ENCODE data around the gene DIPK1A.
"Not testable (repeated sequence)": the region's sequence is repeated elsewhere in the genome, so short reads cannot be mapped to it uniquely, and the experiment has no call there.

Gene DIPK1A

GRCh38 chr1:92913093-92913819 lies 48.0 kb downstream of the DIPK1A start:
- DNase-seq = no peak

- DNase-seq = no peak
Observed at GRCh38 chr1:92910081-92910480, 51.2 kb downstream of the DIPK1A start.

- peak; percentile 92 for DNase-seq
Observed at GRCh38 chr1:92909321-92909720, 51.9 kb downstream of the DIPK1A start.

- DNase-seq = peak; percentile 43
Observed at GRCh38 chr1:92907949-92908684, 53.1 kb downstream of the DIPK1A start.

- no peak for DNase-seq
Observed at GRCh38 chr1:92903765-92904164, 57.5 kb downstream of the DIPK1A start.

- DNase-seq = no peak
Observed at GRCh38 chr1:92902406-92902744, 58.9 kb downstream of the DIPK1A start.

- DNase-seq = peak; percentile 59
Observed at GRCh38 chr1:92901699-92902405, 59.4 kb downstream of the DIPK1A start.

GRCh38 chr1:92901126-92901525 lies 60.1 kb downstream of the DIPK1A start:
- no peak for DNase-seq

- no peak for DNase-seq
Observed at GRCh38 chr1:92900539-92900938, 60.7 kb downstream of the DIPK1A start.

- no peak for DNase-seq
Observed at GRCh38 chr1:92899780-92900179, 61.5 kb downstream of the DIPK1A start.

- not testable (repeated sequence) for DNase-seq
Observed at GRCh38 chr1:92898053-92898452, 63.2 kb downstream of the DIPK1A start.

- DNase-seq = no peak
Observed at GRCh38 chr1:92887465-92887864, 73.8 kb downstream of the DIPK1A start.

- DNase-seq = no peak
Observed at GRCh38 chr1:92886886-92887419, 74.3 kb downstream of the DIPK1A start.

GRCh38 chr1:92884195-92884594 lies 77.1 kb downstream of the DIPK1A start:
- no peak for DNase-seq

GRCh38 chr1:92883297-92883696 lies 78.0 kb downstream of the DIPK1A start:
- DNase-seq = no peak

- no peak for DNase-seq
Observed at GRCh38 chr1:92882819-92883218, 78.4 kb downstream of the DIPK1A start.

GRCh38 chr1:92881391-92881790 lies 79.9 kb downstream of the DIPK1A start:
- DNase-seq = no peak

GRCh38 chr1:92879316-92879968 lies 81.8 kb downstream of the DIPK1A start:
- no peak for DNase-seq

GRCh38 chr1:92877792-92878191 lies 83.5 kb downstream of the DIPK1A start:
- DNase-seq = peak; percentile 25

- DNase-seq = no peak
Observed at GRCh38 chr1:92877081-92877711, 84.1 kb downstream of the DIPK1A start.

- DNase-seq = no peak
Observed at GRCh38 chr1:92876351-92876750, 84.9 kb downstream of the DIPK1A start.

- DNase-seq = no peak
Observed at GRCh38 chr1:92874987-92875386, 86.3 kb downstream of the DIPK1A start.

GRCh38 chr1:92872719-92873118 lies 88.5 kb downstream of the DIPK1A start:
- peak; percentile 12 for DNase-seq
